HEK293 (cell line): ENCODE measurements around the gene SMIM44.
A peak's percentile ranks its signal among the peaks of the same experiment; 100 is the strongest.

ENCODE experiments used
- BCL11A ChIP-seq: fragments of 450-650 bp; formaldehyde crosslinking; IDR thresholded peaks from 2 replicates; pipeline ENCODE4 v1.5.1; 2016; ENCODE audit warnings: low read depth, missing biosample characterization, missing genetic modification characterization
- CTCF ChIP-seq: fragments of 450-650 bp; formaldehyde crosslinking; IDR thresholded peaks from 2 replicates; pipeline ENCODE4 v1.5.1; 2016; ENCODE audit warnings: missing biosample characterization, missing genetic modification characterization
- HOXC10 ChIP-seq: sonication (generic); formaldehyde crosslinking; IDR thresholded peaks from 2 replicates; pipeline ENCODE4 v1.8.1; 2023; ENCODE audit warnings: mild to moderate bottlenecking, missing genetic modification reagents
- KLF17 ChIP-seq: fragments of 450-650 bp; formaldehyde crosslinking; IDR thresholded peaks from 2 replicates; pipeline ENCODE4 v1.5.1; 2016; ENCODE audit warnings: missing biosample characterization, missing genetic modification characterization
- SCRT1 ChIP-seq: fragments of 450-650 bp; formaldehyde crosslinking; IDR thresholded peaks from 2 replicates; pipeline ENCODE4 v1.5.1; 2016; ENCODE audit warnings: missing biosample characterization, missing genetic modification characterization, borderline replicate concordance
- SP2 ChIP-seq: fragments of 450-650 bp; formaldehyde crosslinking; IDR thresholded peaks from 2 replicates; pipeline ENCODE4 v1.5.1; 2016; ENCODE audit warnings: missing biosample characterization, missing genetic modification characterization
- ZFHX2 ChIP-seq: fragments of 450-650 bp; formaldehyde crosslinking; conservative IDR thresholded peaks from 2 replicates; pipeline ENCODE4 v1.5.1; 2016; ENCODE audit warnings: missing biosample characterization, missing genetic modification characterization
- ZNF10 ChIP-seq: fragments of 450-650 bp; formaldehyde crosslinking; IDR thresholded peaks from 2 replicates; pipeline ENCODE4 v1.5.1; 2017; ENCODE audit warnings: missing biosample characterization, missing genetic modification characterization
- ZNF114 ChIP-seq: fragments of 450-650 bp; formaldehyde crosslinking; IDR thresholded peaks from 2 replicates; pipeline ENCODE4 v1.5.0; 2017; ENCODE audit warnings: missing biosample characterization, missing genetic modification characterization
- ZNF132 ChIP-seq: fragments of 450-650 bp; formaldehyde crosslinking; IDR thresholded peaks from 2 replicates; pipeline ENCODE4 v1.5.1; 2017; ENCODE audit warnings: missing biosample characterization, missing genetic modification characterization, borderline replicate concordance
- ZNF169 ChIP-seq: fragments of 450-650 bp; formaldehyde crosslinking; IDR thresholded peaks from 2 replicates; pipeline ENCODE4 v1.5.1; 2016; ENCODE audit warnings: missing biosample characterization, missing genetic modification characterization
- ZNF175 ChIP-seq: fragments of 450-650 bp; formaldehyde crosslinking; IDR thresholded peaks from 2 replicates; pipeline ENCODE4 v1.5.1; 2016; ENCODE audit warnings: missing biosample characterization, missing genetic modification characterization
- ZNF324 ChIP-seq: fragments of 450-650 bp; formaldehyde crosslinking; IDR thresholded peaks from 2 replicates; pipeline ENCODE4 v1.5.1; 2016; ENCODE audit warnings: missing biosample characterization, missing genetic modification characterization
- ZNF670 ChIP-seq: fragments of 450-650 bp; formaldehyde crosslinking; IDR thresholded peaks from 2 replicates; pipeline ENCODE4 v1.5.1; 2016; ENCODE audit warnings: missing biosample characterization, missing genetic modification characterization, low read depth
- ZNF704 ChIP-seq: fragments of 450-650 bp; formaldehyde crosslinking; IDR thresholded peaks from 2 replicates; pipeline ENCODE4 v1.5.1; 2016; ENCODE audit warnings: missing biosample characterization, missing genetic modification characterization
- ZNF837 ChIP-seq: fragments of 450-650 bp; formaldehyde crosslinking; IDR thresholded peaks from 2 replicates; pipeline ENCODE4 v1.5.1; 2016; ENCODE audit warnings: missing biosample characterization, missing genetic modification characterization
- ZNF843 ChIP-seq: fragments of 450-650 bp; formaldehyde crosslinking; IDR thresholded peaks from 2 replicates; pipeline ENCODE4 v1.5.1; 2016; ENCODE audit warnings: missing biosample characterization, missing genetic modification characterization
- TF ChIP-seq, protein P1 (sequence below): fragments of 450-650 bp; formaldehyde crosslinking; IDR thresholded peaks from 2 replicates; pipeline ENCODE4 v1.5.1; 2016; ENCODE audit warnings: missing biosample characterization, missing genetic modification characterization, borderline replicate concordance
- TF ChIP-seq, protein P2 (sequence below): fragments of 450-650 bp; formaldehyde crosslinking; IDR thresholded peaks from 2 replicates; pipeline ENCODE4 v1.5.1; 2016; ENCODE audit warnings: missing biosample characterization, missing genetic modification characterization
- TF ChIP-seq, protein P3 (sequence below): fragments of 450-650 bp; formaldehyde crosslinking; IDR thresholded peaks from 2 replicates; pipeline ENCODE4 v1.5.1; 2016; ENCODE audit warnings: missing biosample characterization, missing genetic modification characterization, borderline replicate concordance
- TF ChIP-seq, protein P4 (sequence below): sonication (generic); formaldehyde crosslinking; IDR thresholded peaks from 2 replicates; pipeline ENCODE4 v1.8.1; 2022; ENCODE audit warnings: mild to moderate bottlenecking, moderate library complexity, missing genetic modification reagents

SMIM44 gene

GRCh38 chr19:3458229-3459088 is 24.8 kb downstream of the SMIM44 start (continued):
- TF ChIP-seq CTCF (tag by site-specific recombination) (no peak), ZNF670 (tag by site-specific recombination) (no peak), ZNF704 (no peak), ZNF843 (tag by site-specific recombination) (no peak), ZNF132 (tag by site-specific recombination) (no peak), ZNF169 (tag by site-specific recombination) (no peak), KLF17 (tag by site-specific recombination) (0 out of 2 replicates have a peak, but pooled peaks have one; percentile 19), HOXC10 (no peak), ZFHX2 (0 out of 2 replicates have a peak, but pooled peaks have one; percentile 8), ZNF175 (tag by site-specific recombination) (no peak), SCRT1 (tag by site-specific recombination) (no peak), SP2 (tag by site-specific recombination) (no peak), ZNF324 (tag by site-specific recombination) (no peak), ZNF837 (tag by site-specific recombination) (no peak), BCL11A (tag by site-specific recombination) (no peak), ZNF10 (tag by site-specific recombination) (no peak), ZNF114 (tag by site-specific recombination) (no peak)
- TF ChIP-seq, protein P1, sequence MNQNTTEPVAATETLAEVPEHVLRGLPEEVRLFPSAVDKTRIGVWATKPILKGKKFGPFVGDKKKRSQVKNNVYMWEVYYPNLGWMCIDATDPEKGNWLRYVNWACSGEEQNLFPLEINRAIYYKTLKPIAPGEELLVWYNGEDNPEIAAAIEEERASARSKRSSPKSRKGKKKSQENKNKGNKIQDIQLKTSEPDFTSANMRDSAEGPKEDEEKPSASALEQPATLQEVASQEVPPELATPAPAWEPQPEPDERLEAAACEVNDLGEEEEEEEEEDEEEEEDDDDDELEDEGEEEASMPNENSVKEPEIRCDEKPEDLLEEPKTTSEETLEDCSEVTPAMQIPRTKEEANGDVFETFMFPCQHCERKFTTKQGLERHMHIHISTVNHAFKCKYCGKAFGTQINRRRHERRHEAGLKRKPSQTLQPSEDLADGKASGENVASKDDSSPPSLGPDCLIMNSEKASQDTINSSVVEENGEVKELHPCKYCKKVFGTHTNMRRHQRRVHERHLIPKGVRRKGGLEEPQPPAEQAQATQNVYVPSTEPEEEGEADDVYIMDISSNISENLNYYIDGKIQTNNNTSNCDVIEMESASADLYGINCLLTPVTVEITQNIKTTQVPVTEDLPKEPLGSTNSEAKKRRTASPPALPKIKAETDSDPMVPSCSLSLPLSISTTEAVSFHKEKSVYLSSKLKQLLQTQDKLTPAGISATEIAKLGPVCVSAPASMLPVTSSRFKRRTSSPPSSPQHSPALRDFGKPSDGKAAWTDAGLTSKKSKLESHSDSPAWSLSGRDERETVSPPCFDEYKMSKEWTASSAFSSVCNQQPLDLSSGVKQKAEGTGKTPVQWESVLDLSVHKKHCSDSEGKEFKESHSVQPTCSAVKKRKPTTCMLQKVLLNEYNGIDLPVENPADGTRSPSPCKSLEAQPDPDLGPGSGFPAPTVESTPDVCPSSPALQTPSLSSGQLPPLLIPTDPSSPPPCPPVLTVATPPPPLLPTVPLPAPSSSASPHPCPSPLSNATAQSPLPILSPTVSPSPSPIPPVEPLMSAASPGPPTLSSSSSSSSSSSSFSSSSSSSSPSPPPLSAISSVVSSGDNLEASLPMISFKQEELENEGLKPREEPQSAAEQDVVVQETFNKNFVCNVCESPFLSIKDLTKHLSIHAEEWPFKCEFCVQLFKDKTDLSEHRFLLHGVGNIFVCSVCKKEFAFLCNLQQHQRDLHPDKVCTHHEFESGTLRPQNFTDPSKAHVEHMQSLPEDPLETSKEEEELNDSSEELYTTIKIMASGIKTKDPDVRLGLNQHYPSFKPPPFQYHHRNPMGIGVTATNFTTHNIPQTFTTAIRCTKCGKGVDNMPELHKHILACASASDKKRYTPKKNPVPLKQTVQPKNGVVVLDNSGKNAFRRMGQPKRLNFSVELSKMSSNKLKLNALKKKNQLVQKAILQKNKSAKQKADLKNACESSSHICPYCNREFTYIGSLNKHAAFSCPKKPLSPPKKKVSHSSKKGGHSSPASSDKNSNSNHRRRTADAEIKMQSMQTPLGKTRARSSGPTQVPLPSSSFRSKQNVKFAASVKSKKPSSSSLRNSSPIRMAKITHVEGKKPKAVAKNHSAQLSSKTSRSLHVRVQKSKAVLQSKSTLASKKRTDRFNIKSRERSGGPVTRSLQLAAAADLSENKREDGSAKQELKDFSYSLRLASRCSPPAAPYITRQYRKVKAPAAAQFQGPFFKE, result no peak
- TF ChIP-seq, protein P2, sequence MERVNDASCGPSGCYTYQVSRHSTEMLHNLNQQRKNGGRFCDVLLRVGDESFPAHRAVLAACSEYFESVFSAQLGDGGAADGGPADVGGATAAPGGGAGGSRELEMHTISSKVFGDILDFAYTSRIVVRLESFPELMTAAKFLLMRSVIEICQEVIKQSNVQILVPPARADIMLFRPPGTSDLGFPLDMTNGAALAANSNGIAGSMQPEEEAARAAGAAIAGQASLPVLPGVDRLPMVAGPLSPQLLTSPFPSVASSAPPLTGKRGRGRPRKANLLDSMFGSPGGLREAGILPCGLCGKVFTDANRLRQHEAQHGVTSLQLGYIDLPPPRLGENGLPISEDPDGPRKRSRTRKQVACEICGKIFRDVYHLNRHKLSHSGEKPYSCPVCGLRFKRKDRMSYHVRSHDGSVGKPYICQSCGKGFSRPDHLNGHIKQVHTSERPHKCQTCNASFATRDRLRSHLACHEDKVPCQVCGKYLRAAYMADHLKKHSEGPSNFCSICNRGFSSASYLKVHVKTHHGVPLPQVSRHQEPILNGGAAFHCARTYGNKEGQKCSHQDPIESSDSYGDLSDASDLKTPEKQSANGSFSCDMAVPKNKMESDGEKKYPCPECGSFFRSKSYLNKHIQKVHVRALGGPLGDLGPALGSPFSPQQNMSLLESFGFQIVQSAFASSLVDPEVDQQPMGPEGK (tag by site-specific recombination), result no peak
- TF ChIP-seq, protein P3, sequence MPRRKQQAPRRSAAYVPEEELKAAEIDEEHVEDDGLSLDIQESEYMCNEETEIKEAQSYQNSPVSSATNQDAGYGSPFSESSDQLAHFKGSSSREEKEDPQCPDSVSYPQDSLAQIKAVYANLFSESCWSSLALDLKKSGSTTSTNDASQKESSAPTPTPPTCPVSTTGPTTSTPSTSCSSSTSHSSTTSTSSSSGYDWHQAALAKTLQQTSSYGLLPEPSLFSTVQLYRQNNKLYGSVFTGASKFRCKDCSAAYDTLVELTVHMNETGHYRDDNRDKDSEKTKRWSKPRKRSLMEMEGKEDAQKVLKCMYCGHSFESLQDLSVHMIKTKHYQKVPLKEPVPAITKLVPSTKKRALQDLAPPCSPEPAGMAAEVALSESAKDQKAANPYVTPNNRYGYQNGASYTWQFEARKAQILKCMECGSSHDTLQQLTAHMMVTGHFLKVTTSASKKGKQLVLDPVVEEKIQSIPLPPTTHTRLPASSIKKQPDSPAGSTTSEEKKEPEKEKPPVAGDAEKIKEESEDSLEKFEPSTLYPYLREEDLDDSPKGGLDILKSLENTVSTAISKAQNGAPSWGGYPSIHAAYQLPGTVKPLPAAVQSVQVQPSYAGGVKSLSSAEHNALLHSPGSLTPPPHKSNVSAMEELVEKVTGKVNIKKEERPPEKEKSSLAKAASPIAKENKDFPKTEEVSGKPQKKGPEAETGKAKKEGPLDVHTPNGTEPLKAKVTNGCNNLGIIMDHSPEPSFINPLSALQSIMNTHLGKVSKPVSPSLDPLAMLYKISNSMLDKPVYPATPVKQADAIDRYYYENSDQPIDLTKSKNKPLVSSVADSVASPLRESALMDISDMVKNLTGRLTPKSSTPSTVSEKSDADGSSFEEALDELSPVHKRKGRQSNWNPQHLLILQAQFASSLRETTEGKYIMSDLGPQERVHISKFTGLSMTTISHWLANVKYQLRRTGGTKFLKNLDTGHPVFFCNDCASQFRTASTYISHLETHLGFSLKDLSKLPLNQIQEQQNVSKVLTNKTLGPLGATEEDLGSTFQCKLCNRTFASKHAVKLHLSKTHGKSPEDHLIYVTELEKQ, result 0 out of 2 replicates have a peak, but pooled peaks have one; percentile 19
- TF ChIP-seq, protein P4, sequence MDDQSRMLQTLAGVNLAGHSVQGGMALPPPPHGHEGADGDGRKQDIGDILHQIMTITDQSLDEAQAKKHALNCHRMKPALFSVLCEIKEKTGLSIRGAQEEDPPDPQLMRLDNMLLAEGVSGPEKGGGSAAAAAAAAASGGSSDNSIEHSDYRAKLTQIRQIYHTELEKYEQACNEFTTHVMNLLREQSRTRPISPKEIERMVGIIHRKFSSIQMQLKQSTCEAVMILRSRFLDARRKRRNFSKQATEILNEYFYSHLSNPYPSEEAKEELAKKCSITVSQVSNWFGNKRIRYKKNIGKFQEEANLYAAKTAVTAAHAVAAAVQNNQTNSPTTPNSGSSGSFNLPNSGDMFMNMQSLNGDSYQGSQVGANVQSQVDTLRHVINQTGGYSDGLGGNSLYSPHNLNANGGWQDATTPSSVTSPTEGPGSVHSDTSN (CRISPR knock-in tag), result no peak
